ENCODE data around the gene RIT2. TPM values are rescaled to one million over a fixed set of nuclear protein-coding genes. Genes with fewer than 3 reads are reported as not detected.

RIT2 gene
- total and polyA plus RNA-seq, 4 donors = not detected

GRCh38 chr18:42734520-42734919 is 381.0 kb downstream of the RIT2 start:
- Histone ChIP-seq H3K36me3 (ENCODE audit: control insufficient read depth in 4 of 4, insufficient read depth in 4 of 4, low read length in 4 of 4) (no peaks in the 10 kb centered on the region), H3K9me3 (ENCODE audit: control insufficient read depth in 4 of 4, insufficient read depth in 3 of 4, low read length in 3 of 4) (no peaks in the 10 kb centered on the region), H3K27me3 (ENCODE audit: control insufficient read depth in 3 of 3, insufficient read depth in 3 of 3, low read length in 2 of 3) (no peaks in the 10 kb centered on the region), H3K4me3 (no peak overlapping the region), H3K9ac (ENCODE audit: insufficient read depth in 1 of 2, low read length in 2 of 2) (no peak overlapping the region), H3K4me1 (ENCODE audit: control insufficient read depth in 5 of 5, insufficient read depth in 5 of 5, low read length in 5 of 5) (no peaks in the 10 kb centered on the region), H3K27ac (ENCODE audit: low read depth in 1 of 2, low read length in 1 of 2) (no peak overlapping the region)
- WGBS, 2 donors = 88 to 93% methylated on average over 3 of the region's 3 CpGs
- no peak for TF ChIP-seq CTCF (IDR thresholded peaks at IDR 0.05; ENCODE audit: control extremely low read depth, extremely low read depth)
- DNase-seq = no peak
- no peak for ATAC-seq (ENCODE audit: insufficient read depth, low FRiP score)

GRCh38 chr18:42730272-42730671 is 385.2 kb downstream of the RIT2 start:
- WGBS, 2 donors = 77 to 82% methylated on average over 1 of the region's 1 CpG

GRCh38 chr18:42719221-42719620 is 396.3 kb downstream of the RIT2 start:
- no peak for TF ChIP-seq CTCF (IDR thresholded peaks at IDR 0.05; ENCODE audit: control extremely low read depth, extremely low read depth)

More at GRCh38 chr18:42730272-42730671, 385.2 kb downstream of the RIT2 start:
- Histone ChIP-seq H3K27me3 (ENCODE audit: control insufficient read depth in 3 of 3, insufficient read depth in 3 of 3, low read length in 2 of 3) (no peaks in the 10 kb centered on the region), H3K4me3 (no peak overlapping the region), H3K4me1 (ENCODE audit: control insufficient read depth in 5 of 5, insufficient read depth in 5 of 5, low read length in 5 of 5) (no peaks in the 10 kb centered on the region), H3K36me3 (ENCODE audit: control insufficient read depth in 4 of 4, insufficient read depth in 4 of 4, low read length in 4 of 4) (no peaks in the 10 kb centered on the region), H3K27ac (ENCODE audit: low read depth in 1 of 2, low read length in 1 of 2) (no peak overlapping the region), H3K9ac (ENCODE audit: insufficient read depth in 1 of 2, low read length in 2 of 2) (no peak overlapping the region), H3K9me3 (ENCODE audit: control insufficient read depth in 4 of 4, insufficient read depth in 3 of 4, low read length in 3 of 4) (peaks cover 0 to 2% (median 0%) of the 10 kb centered on the region in 4 donors)
- TF ChIP-seq CTCF (IDR thresholded peaks at IDR 0.05; ENCODE audit: control extremely low read depth, extremely low read depth) = no peak
- ATAC-seq (ENCODE audit: insufficient read depth, low FRiP score) (no peak), DNase-seq (no peak)

GRCh38 chr18:42712065-42712464 is 403.4 kb downstream of the RIT2 start:
- no peak for DNase-seq
- Histone ChIP-seq H3K27ac (ENCODE audit: low read depth in 1 of 2, low read length in 1 of 2) (no peak overlapping the region), H3K9me3 (ENCODE audit: control insufficient read depth in 4 of 4, insufficient read depth in 3 of 4, low read length in 3 of 4) (no peaks in the 10 kb centered on the region), H3K4me3 (no peak overlapping the region), H3K4me1 (ENCODE audit: control insufficient read depth in 5 of 5, insufficient read depth in 5 of 5, low read length in 5 of 5) (no peaks in the 10 kb centered on the region), H3K27me3 (ENCODE audit: control insufficient read depth in 3 of 3, insufficient read depth in 3 of 3, low read length in 2 of 3) (no peaks in the 10 kb centered on the region), H3K9ac (ENCODE audit: insufficient read depth in 1 of 2, low read length in 2 of 2) (no peak overlapping the region), H3K36me3 (ENCODE audit: control insufficient read depth in 4 of 4, insufficient read depth in 4 of 4, low read length in 4 of 4) (no peaks in the 10 kb centered on the region)
- no peak for ATAC-seq (ENCODE audit: insufficient read depth, low FRiP score)
- no peak for TF ChIP-seq CTCF (IDR thresholded peaks at IDR 0.05; ENCODE audit: control extremely low read depth, extremely low read depth)
- 63 to 65% methylated on average over 1 of the region's 1 CpG for WGBS, 2 donors

More at GRCh38 chr18:42719221-42719620, 396.3 kb downstream of the RIT2 start:
- no peak for ATAC-seq (ENCODE audit: insufficient read depth, low FRiP score)
- Histone ChIP-seq H3K4me3 (no peak overlapping the region), H3K9ac (ENCODE audit: insufficient read depth in 1 of 2, low read length in 2 of 2) (no peak overlapping the region), H3K27me3 (ENCODE audit: control insufficient read depth in 3 of 3, insufficient read depth in 3 of 3, low read length in 2 of 3) (no peaks in the 10 kb centered on the region), H3K36me3 (ENCODE audit: control insufficient read depth in 4 of 4, insufficient read depth in 4 of 4, low read length in 4 of 4) (no peaks in the 10 kb centered on the region), H3K9me3 (ENCODE audit: control insufficient read depth in 4 of 4, insufficient read depth in 3 of 4, low read length in 3 of 4) (no peaks in the 10 kb centered on the region), H3K4me1 (ENCODE audit: control insufficient read depth in 5 of 5, insufficient read depth in 5 of 5, low read length in 5 of 5) (no peaks in the 10 kb centered on the region), H3K27ac (ENCODE audit: low read depth in 1 of 2, low read length in 1 of 2) (no peak overlapping the region)
- DNase-seq = no peak
- WGBS, 2 donors = 79 to 85% methylated on average over 6 of the region's 6 CpGs

Data from lung (tissue), 12 donors.